GM19467 (cell line): ENCODE measurements around the gene OTOG.

Source experiments
- ATAC-seq: cut with Tn5 transposase; IDR thresholded peaks from one replicate; pipeline ENCODE4 v1.9.1; 2021; ENCODE audit warnings: mild to moderate bottlenecking, moderate library complexity; ENCODE audit not compliant: unreplicated experiment

The OTOG gene

GRCh38 chr11:17646451-17647145, 99.5 kb downstream of the OTOG start:
- ATAC-seq, result no peak

GRCh38 chr11:17648528-17648927, 101.5 kb downstream of the OTOG start:
- no peak for ATAC-seq

GRCh38 chr11:17649261-17649660, 102.2 kb downstream of the OTOG start:
- no peak for ATAC-seq

DNA sequence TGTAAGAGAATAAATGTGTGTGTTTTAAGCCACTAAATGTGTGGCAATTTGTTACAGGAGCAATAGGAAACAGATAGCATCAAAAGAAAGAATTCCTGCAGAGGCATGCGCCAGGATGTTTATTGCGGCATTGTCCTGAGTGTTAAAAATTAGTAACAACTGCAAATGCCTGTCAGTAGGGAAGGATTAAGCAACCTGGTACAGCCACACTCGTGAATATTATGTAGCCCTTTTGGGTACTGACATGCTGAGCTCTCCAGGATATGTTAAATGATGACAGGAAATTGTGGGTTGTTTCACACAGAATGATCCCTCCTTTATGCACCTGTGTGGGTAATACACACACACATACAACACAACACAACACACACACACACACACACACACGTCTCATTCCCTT, 102.6 kb downstream of the OTOG start:
- no peak for ATAC-seq

GRCh38 chr11:17650127-17650911, 103.3 kb downstream of the OTOG start:
- no peak for ATAC-seq

GRCh38 chr11:17651061-17651460, 104.0 kb downstream of the OTOG start:
- no peak for ATAC-seq

- ATAC-seq, result no peak
Observed at GRCh38 chr11:17651681-17652080, 104.6 kb downstream of the OTOG start.

DNA sequence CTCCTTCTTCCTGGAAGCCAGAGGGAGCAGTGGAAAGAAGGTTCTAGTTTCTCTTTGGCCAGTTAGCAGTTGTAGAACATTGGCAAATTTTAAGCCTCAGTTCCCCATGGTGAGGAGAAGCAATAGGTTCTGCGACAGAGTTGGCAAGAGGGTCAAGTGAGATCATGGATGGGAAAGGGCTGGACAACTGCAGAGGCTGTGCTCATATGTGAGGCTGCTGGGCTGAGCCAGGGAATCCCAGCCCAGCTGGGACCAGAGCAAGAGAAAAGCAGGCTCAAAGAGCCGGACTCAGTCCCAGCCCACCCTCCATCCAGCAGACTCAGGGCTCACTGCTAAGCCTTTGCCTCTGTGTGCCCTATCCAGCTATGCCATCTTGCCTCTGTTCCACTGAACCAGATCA, 105.5 kb downstream of the OTOG start:
- ATAC-seq, result no peak

GRCh38 chr11:17653611-17654010, 106.6 kb downstream of the OTOG start:
- ATAC-seq, result no peak

DNA sequence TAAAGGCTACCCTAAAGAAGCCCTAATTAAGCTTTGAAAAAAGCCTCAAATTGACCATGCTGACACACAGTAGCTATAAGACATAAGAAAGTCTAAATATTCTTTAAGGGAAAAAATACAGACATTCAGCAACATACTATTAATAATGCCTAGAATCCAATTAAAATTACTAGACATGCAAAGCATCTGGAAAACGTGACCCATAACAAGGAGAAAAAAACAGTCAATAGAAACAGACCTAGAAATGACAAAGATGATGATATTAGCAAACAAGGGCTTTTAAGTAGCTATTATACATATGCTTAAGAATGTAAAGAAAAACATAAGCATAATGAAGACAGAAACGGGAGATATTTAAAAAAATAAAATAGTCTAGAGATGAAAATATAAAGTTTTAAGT, 108.6 kb downstream of the OTOG start:
- ATAC-seq, result no peak

GRCh38 chr11:17658211-17658610, 111.2 kb downstream of the OTOG start:
- ATAC-seq, result no peak

GRCh38 chr11:17668166-17668565, 121.1 kb downstream of the OTOG start:
- no peak for ATAC-seq

DNA sequence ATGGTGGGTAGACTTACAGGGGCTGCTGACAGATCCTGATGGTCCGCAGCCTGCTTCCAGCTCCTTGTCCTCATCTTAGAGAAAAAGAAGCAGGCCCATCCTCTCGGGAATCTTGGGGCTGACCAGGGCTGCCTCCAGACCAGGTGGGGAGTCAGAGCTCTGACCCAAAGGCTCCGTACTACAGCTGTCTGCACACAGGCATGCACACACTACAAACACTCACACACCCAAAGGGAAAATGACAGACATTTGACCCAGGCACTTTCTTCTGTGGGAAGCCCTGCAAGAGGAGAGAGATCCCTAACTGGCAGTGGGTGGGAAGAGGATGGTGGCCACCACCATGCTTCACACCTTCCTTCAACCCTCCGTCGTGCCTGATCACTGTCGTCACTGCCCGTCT, 125.4 kb downstream of the OTOG start:
- no peak for ATAC-seq

DNA sequence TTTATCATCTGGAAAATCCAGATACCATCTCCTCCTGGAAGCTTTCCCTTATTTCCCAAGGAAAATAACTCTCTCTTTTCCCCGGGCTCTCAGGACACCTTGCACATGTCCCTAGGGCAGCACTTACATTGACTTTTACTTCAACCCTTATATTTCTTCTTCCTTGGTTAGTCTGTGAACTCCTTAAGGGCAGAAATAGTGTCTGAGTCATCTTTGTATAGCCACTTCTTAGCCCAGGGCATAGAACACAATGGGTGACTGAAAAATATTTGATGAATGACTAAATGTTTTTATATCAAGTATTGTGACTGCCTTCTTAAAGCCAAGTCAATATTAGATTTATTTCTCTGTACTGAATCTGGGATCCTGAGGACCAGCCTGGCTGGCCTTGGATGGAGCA, 126.9 kb downstream of the OTOG start:
- ATAC-seq, result no peak

DNA sequence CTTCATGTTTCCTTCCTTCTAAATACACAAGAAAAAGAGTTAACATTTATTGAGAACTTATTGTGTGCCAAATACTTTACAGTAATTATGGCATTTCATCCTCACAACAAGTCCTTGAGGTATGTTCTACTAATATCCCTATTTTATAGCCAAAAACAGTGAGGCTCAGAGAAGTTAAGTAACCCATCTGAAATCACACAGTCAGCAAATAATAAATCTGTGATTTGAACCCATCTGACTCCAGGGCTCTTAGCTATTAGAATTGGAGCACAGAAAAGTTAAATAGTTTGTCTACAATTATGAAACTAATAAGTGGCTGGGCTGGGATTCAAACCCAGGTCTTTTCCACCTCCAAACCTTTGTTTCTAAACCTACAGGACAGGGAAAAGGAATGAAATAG, 135.8 kb downstream of the OTOG start:
- ATAC-seq, result no peak

DNA sequence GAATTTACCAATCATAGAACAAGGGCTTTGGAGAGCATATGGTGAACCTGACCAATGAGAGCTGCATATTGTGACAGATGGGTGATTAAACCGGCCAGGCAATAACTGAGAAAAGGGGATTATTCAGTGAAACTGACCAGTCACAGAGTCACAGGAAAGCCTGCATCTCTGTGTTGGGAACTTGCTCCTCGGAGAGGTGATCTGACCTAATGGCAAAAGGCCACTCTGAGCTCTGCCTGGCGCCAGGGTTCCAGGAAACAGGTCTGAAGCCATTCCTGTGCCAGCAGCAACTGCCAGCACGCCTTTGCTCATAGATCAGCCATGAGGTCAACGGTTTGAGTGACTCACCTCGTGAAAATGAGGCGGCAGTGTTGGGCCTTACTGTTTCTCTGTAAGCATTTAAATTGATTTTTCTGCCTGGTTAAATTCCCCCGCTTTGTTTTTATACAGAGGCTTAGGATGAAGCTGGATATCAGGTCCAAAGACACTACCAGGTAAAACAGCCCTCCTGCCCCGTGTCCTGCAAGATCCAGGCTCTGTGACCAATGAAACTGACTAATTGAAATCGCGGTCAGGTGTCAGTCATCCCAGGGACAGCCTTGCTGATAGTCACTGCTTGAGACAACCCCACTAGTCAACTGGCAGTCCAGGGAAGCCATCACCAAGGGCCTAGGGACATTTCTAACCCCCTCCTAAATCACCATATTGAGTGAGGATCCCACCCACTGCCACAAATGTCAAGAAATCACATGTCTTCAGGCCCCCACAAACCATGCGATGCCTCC, 136.5 kb downstream of the OTOG start:
- no peak for ATAC-seq

- ATAC-seq, result no peak
Observed at GRCh38 chr11:17684550-17684949, 137.5 kb downstream of the OTOG start.

DNA sequence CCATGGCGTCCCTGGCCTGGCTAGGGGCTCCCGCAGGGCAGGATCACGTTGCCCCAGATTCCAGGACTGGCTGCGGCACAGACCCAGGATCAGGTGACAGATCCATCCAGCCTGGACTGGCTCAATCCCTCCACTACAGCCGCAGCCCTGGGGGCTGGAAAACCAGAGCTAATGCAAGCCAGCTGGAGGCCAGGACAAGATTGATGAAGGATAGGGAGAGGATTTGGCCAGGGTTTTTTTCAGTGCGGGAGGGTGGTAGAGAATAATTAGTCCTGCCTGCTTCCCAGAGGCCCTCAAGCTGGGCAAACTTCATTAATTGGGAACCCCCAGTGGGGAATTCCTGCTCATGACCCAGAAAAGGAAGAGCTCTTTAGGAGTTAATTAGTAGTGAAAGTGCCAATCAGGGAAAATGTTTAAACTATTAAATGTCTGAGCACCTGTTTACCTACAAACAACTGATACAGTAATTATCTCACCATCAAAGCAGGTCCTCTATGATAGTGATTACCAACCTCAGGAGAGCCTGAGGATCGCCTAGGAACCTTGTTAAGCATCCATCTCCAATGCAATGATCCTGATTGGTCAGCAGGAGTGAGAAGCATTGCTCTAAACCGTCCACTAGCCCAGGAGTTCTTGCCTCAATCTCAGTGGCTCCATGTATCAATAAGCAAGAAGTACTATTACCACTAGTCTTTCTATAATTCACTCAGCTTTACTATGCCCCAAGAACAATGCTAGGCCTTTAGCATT, 139.3 kb downstream of the OTOG start:
- ATAC-seq, result no peak

DNA sequence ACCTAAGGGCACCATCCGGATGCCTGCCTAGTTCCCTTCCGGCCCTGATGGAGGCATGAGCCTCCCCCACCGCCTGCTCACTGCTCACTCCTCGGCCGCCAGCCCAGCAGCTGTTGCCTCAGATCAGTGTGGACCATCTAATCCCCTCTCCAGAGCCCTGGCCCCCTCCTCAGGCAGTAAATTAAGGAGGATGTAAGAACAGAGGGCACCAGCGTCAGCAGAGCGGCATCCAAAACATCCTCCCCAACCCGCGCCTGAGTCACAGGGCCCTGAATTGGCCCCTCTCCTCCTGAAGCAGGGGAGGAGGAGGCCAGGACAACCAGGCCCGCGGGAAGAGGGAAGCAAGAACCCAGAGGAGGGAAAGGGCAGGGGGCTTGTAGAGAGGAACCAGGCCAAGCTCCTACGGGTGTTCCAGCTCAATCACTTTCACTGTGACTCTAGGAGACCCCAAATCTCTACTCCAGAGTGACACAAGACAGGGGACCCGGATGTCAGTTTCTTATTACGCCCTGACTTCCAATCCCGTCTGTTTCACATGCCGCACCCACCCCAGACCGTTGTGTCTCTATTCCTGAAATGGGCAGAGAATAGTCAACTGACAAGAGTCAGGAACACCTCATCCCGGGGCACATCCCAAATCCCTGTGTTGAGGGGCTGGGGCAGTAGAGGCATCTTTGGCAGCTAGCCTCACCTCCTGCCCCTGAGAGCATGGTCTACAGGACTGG, 141.0 kb downstream of the OTOG start:
- no peak for ATAC-seq

- ATAC-seq, result no peak
Observed at GRCh38 chr11:17691550-17691949, 144.5 kb downstream of the OTOG start.
